Loucy (cell line): ENCODE results near the gene CLDN18.

Source experiments
- H2AFZ ChIP-seq: fragments of 200-600 bp; sonication (generic); 2 replicates; pipeline ENCODE4 v1.6.0; 2016; ENCODE audit warnings: antibody characterized with exemption, mild to moderate bottlenecking, low read length, moderate library complexity
- H3F3A ChIP-seq: fragments of 200-600 bp; 2 replicates; pipeline ENCODE4 v1.6.0; 2016; ENCODE audit warnings: antibody characterized with exemption, low read depth, mild to moderate bottlenecking
- H3K27me3 ChIP-seq: fragments of 200-600 bp; sonication (generic); 2 replicates; pipeline ENCODE4 v1.6.1; 2014; ENCODE audit warnings: low read length, mild to moderate bottlenecking; ENCODE audit not compliant: insufficient read depth, poor library complexity, severe bottlenecking
- H3K36me3 ChIP-seq: fragments of 200-600 bp; sonication (generic); 2 replicates; pipeline ENCODE4 v1.6.1; 2016; ENCODE audit warnings: low read length; ENCODE audit not compliant: insufficient read depth
- H3K4me1 ChIP-seq: fragments of 200-600 bp; sonication (generic); 2 replicates; pipeline ENCODE4 v1.5.1; 2014; ENCODE audit warnings: low read length, mild to moderate bottlenecking; ENCODE audit not compliant: insufficient read depth, poor library complexity, severe bottlenecking
- H3K4me2 ChIP-seq: fragments of 200-600 bp; sonication (generic); 2 replicates; pipeline ENCODE4 v1.6.0; 2014; ENCODE audit warnings: antibody characterized with exemption, low read length, low read depth, mild to moderate bottlenecking; ENCODE audit not compliant: poor library complexity, severe bottlenecking
- H3K4me3 ChIP-seq: fragments of 200-600 bp; sonication (generic); 2 replicates; pipeline ENCODE4 v1.5.1; 2014; ENCODE audit warnings: low read length, mild to moderate bottlenecking, mixed read lengths; ENCODE audit not compliant: poor library complexity, severe bottlenecking
- H3K79me2 ChIP-seq: fragments of 200-600 bp; sonication (generic); 2 replicates; pipeline ENCODE4 v1.6.1; 2014; ENCODE audit warnings: low read length; ENCODE audit not compliant: insufficient read depth
- H3K9ac ChIP-seq: fragments of 200-600 bp; sonication (generic); 2 replicates; pipeline ENCODE4 v1.6.0; 2014; ENCODE audit warnings: mild to moderate bottlenecking, low read depth, low read length, moderate library complexity; ENCODE audit not compliant: poor library complexity, severe bottlenecking
- H3K9me2 ChIP-seq: fragments of 200-600 bp; sonication (generic); replicated peaks from 2 replicates; pipeline ENCODE4 v1.6.1; 2016; ENCODE audit warnings: low read depth, low read length, mixed read lengths
- H3K9me3 ChIP-seq: fragments of 200-600 bp; sonication (generic); 2 replicates; pipeline ENCODE4 v1.6.1; 2014; ENCODE audit warnings: mild to moderate bottlenecking, antibody characterized with exemption, low read length, low read depth; ENCODE audit not compliant: insufficient read depth
- H4K20me1 ChIP-seq: fragments of 200-600 bp; sonication (generic); 2 replicates; pipeline ENCODE4 v1.6.0; 2014; ENCODE audit warnings: antibody characterized with exemption, low read length, mild to moderate bottlenecking; ENCODE audit not compliant: insufficient read depth, poor library complexity, severe bottlenecking
- EZH2phosphoT487 ChIP-seq: fragments of 200-600 bp; IDR thresholded peaks from 2 replicates; pipeline ENCODE4 v1.6.1; 2018; ENCODE audit warnings: antibody characterized with exemption, mild to moderate bottlenecking, moderate library complexity, borderline replicate concordance
- TF ChIP-seq, protein P1 (sequence below): fragments of 200-600 bp; sonication (generic); conservative IDR thresholded peaks from 2 replicates; pipeline ENCODE4 v1.5.1; 2014; ENCODE audit warnings: mild to moderate bottlenecking, antibody characterized with exemption, low read length

The CLDN18 gene

GRCh38 chr3:138057384-138057783 is 47.4 kb downstream of the CLDN18 start:
- H3K79me2 ChIP-seq = no peaks in the 10 kb centered on the region
- no peaks in the 10 kb centered on the region for H3F3A ChIP-seq
- H3K9ac ChIP-seq = no peak overlapping the region
- TF ChIP-seq, protein P1, sequence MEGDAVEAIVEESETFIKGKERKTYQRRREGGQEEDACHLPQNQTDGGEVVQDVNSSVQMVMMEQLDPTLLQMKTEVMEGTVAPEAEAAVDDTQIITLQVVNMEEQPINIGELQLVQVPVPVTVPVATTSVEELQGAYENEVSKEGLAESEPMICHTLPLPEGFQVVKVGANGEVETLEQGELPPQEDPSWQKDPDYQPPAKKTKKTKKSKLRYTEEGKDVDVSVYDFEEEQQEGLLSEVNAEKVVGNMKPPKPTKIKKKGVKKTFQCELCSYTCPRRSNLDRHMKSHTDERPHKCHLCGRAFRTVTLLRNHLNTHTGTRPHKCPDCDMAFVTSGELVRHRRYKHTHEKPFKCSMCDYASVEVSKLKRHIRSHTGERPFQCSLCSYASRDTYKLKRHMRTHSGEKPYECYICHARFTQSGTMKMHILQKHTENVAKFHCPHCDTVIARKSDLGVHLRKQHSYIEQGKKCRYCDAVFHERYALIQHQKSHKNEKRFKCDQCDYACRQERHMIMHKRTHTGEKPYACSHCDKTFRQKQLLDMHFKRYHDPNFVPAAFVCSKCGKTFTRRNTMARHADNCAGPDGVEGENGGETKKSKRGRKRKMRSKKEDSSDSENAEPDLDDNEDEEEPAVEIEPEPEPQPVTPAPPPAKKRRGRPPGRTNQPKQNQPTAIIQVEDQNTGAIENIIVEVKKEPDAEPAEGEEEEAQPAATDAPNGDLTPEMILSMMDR = no peak
- no peak for TF ChIP-seq EZH2phosphoT487
- no peaks in the 10 kb centered on the region for H3K9me3 ChIP-seq
- H3K4me1 ChIP-seq = peaks cover 7% of the 10 kb centered on the region
- no peaks in the 10 kb centered on the region for H4K20me1 ChIP-seq
- no peak overlapping the region for H3K4me3 ChIP-seq
- H3K4me2 ChIP-seq = no peak overlapping the region
- H3K27me3 ChIP-seq = no peaks in the 10 kb centered on the region
- H3K9me2 ChIP-seq = no peaks in the 10 kb centered on the region
- no peak overlapping the region for H2AFZ ChIP-seq
- H3K36me3 ChIP-seq = no peaks in the 10 kb centered on the region; the same call in 1 of the 2 replicates

DNA sequence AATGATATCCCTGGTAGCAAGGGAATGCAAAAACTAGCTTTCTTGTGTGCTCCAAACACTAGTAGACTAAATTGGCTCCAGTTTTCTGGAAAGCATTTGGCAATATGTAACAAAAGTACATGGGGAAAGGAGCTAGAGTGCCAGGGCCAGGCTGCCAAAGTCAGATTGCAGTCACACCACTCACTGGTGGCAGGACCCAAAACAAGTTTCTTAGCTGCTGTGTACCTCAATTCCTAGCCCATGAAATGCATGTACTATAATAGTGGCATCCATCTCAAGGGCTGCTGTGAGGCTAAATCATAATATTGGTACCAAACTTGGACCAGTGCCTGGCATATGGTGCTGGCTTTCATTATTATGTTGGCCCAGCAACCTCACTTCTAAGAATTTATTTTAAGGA is 49.3 kb downstream of the CLDN18 start:
- Histone ChIP-seq H2AFZ (no peak overlapping the region), H3K9me2 (no peaks in the 10 kb centered on the region), H3K4me3 (no peak overlapping the region), H4K20me1 (no peaks in the 10 kb centered on the region), H3K27me3 (no peaks in the 10 kb centered on the region), H3K36me3 (peaks cover 3% of the 10 kb centered on the region; the same call in 1 of the 2 replicates), H3K4me1 (peaks cover 7% of the 10 kb centered on the region), H3K4me2 (no peak overlapping the region), H3F3A (no peaks in the 10 kb centered on the region), H3K9ac (no peak overlapping the region), H3K79me2 (no peaks in the 10 kb centered on the region), H3K9me3 (no peaks in the 10 kb centered on the region)
- TF ChIP-seq, protein P1 = no peak
- no peak for TF ChIP-seq EZH2phosphoT487

GRCh38 chr3:138060792-138061191 is 50.8 kb downstream of the CLDN18 start:
- TF ChIP-seq EZH2phosphoT487 = no peak
- TF ChIP-seq, protein P1 = no peak
- Histone ChIP-seq H3K36me3 (peaks cover 3% of the 10 kb centered on the region; the same call in 1 of the 2 replicates), H3K4me2 (no peak overlapping the region)

More at GRCh38 chr3:138060792-138061191, 50.8 kb downstream of the CLDN18 start:
- no peak overlapping the region for H2AFZ ChIP-seq
- no peaks in the 10 kb centered on the region for H3K79me2 ChIP-seq
- H4K20me1 ChIP-seq = no peaks in the 10 kb centered on the region
- H3F3A ChIP-seq = no peaks in the 10 kb centered on the region
- no peaks in the 10 kb centered on the region for H3K9me2 ChIP-seq
- H3K9ac ChIP-seq = no peak overlapping the region
- peaks cover 7% of the 10 kb centered on the region for H3K4me1 ChIP-seq
- no peaks in the 10 kb centered on the region for H3K9me3 ChIP-seq
- no peaks in the 10 kb centered on the region for H3K27me3 ChIP-seq
- H3K4me3 ChIP-seq = no peak overlapping the region
